SK-N-SH (cell line): ENCODE measurements around the gene CYFIP1. TPM values are rescaled to one million over a fixed set of nuclear protein-coding genes. Genes with fewer than 3 reads are reported as not detected.

ENCODE experiments used
- CTCF ChIA-PET: fragments of 300-600, 350-600 bp; formaldehyde crosslinking; extraction: SDS; loops from one replicate; lab custom pipeline; 2021; lab: Yijun Ruan, JAX
- POLR2A ChIA-PET: fragments of 350-600 bp; sonication (Branson Sonifier 250); formaldehyde crosslinking; extraction: SDS; loops from one replicate; lab custom pipeline; 2020; ENCODE audit warnings: antibody characterized with exemption, inconsistent platforms; lab: Yijun Ruan, JAX
- DNase-seq: peaks from one replicate; pipeline ENCODE4 v3.0.0; 2012
- H2AFZ ChIP-seq: fragments of 200-600 bp; sonication (generic); 2 replicates; pipeline ENCODE4 v1.8.1; 2016; ENCODE audit warnings: antibody characterized with exemption, mild to moderate bottlenecking, low read depth
- H3F3A ChIP-seq: fragments of 200-600 bp; sonication (generic); replicated peaks from 2 replicates; pipeline ENCODE3; 2016; ENCODE audit warnings: antibody characterized with exemption, mild to moderate bottlenecking; ENCODE audit not compliant: insufficient read depth
- H3K27ac ChIP-seq, 2 experiments: fragments of 200-500 bp in 1 of 2; fragments of 200-600 bp in 1 of 2; sonication (Bioruptor generic) in 1 of 2; sonication (generic), shearing (Covaris generic) in 1 of 2; 2 replicates each; pipeline versions ENCODE4 v1.5.1 to v1.6.1; 2014 to 2016; ENCODE audit warnings: low read depth in 2 of 2, inconsistent platforms in 1 of 2, low read length in 1 of 2, mild to moderate bottlenecking in 1 of 2, mixed read lengths in 1 of 2
- H3K27me3 ChIP-seq: fragments of 200-600 bp; sonication (generic), shearing (Covaris generic); 2 replicates; pipeline ENCODE4 v1.6.1; 2016; ENCODE audit warnings: mixed run types; ENCODE audit not compliant: insufficient read depth
- H3K36me3 ChIP-seq, 2 experiments: fragments of 200-500 bp in 1 of 2; fragments of 200-600 bp in 1 of 2; sonication (Bioruptor generic) in 1 of 2; sonication (generic) in 1 of 2; replicated peaks in 1 of 2; 2 replicates each; pipeline versions ENCODE3 to v1.5.1; 2014 to 2016; ENCODE audit warnings: low read length in 1 of 2, mild to moderate bottlenecking in 1 of 2; ENCODE audit not compliant: insufficient read depth in 2 of 2, control insufficient read depth in 1 of 2
- H3K4me1 ChIP-seq, 2 experiments: fragments of 200-500 bp in 1 of 2; fragments of 200-600 bp in 1 of 2; sonication (Bioruptor generic) in 1 of 2; sonication (generic), shearing (Covaris generic) in 1 of 2; 2 replicates each; pipeline versions ENCODE4 v1.5.1 to v1.6.1; 2014 to 2016; ENCODE audit warnings: low read depth in 1 of 2, low read length in 1 of 2, mixed run types in 1 of 2; ENCODE audit not compliant: insufficient read depth in 2 of 2, control insufficient read depth in 1 of 2
- H3K4me2 ChIP-seq: fragments of 200-600 bp; sonication (generic), shearing (Covaris generic); 2 replicates; pipeline ENCODE4 v1.6.1; 2017; ENCODE audit warnings: mixed run types
- H3K4me3 ChIP-seq, 2 experiments: fragments of 200-500 bp in 1 of 2; fragments of 200-600 bp in 1 of 2; sonication (Bioruptor generic) in 1 of 2; sonication (generic), shearing (Covaris generic) in 1 of 2; 2 replicates each; pipeline versions ENCODE4 v1.5.1 to v1.8.1; 2014 to 2016; ENCODE audit warnings: low read depth in 2 of 2, inconsistent platforms in 1 of 2, low read length in 1 of 2, mild to moderate bottlenecking in 1 of 2, mixed read lengths in 1 of 2, moderate library complexity in 1 of 2
- H3K79me2 ChIP-seq: fragments of 200-600 bp; sonication (generic); 2 replicates; pipeline ENCODE4 v1.8.1; 2017; ENCODE audit warnings: mild to moderate bottlenecking; ENCODE audit not compliant: insufficient read depth
- H3K9ac ChIP-seq: fragments of 200-600 bp; sonication (generic); 2 replicates; pipeline ENCODE4 v1.6.1; 2017; ENCODE audit warnings: mixed run types
- H3K9me2 ChIP-seq: fragments of 200-600 bp; sonication (generic); 2 replicates; pipeline ENCODE4 v1.6.1; 2017; ENCODE audit warnings: mixed run types
- H3K9me3 ChIP-seq: fragments of 200-600 bp; sonication (generic); 2 replicates; pipeline ENCODE4 v1.6.1; 2017; ENCODE audit warnings: mixed run types, mild to moderate bottlenecking, moderate library complexity
- H4K20me1 ChIP-seq: fragments of 200-600 bp; sonication (generic); 2 replicates; pipeline ENCODE4 v1.6.1; 2017; ENCODE audit warnings: mild to moderate bottlenecking, mixed run types; ENCODE audit not compliant: insufficient read depth
- EZH2phosphoT487 ChIP-seq: fragments of 200-600 bp; sonication (generic); IDR thresholded peaks from 2 replicates; pipeline ENCODE4 v1.6.1; 2017; ENCODE audit warnings: low read depth, mixed run types, mild to moderate bottlenecking, antibody characterized with exemption, moderate library complexity, borderline replicate concordance
- FOXM1 ChIP-seq: IDR thresholded peaks from 2 replicates; pipeline ENCODE4 v1.4.0; 2012; ENCODE audit warnings: low read depth, mild to moderate bottlenecking
- GATA2 ChIP-seq: sonication (generic); formaldehyde crosslinking; IDR thresholded peaks from 2 replicates; pipeline ENCODE4 v1.5.0; 2020; ENCODE audit warnings: mild to moderate bottlenecking, missing genetic modification reagents
- IRF3 ChIP-seq: fragments of 150-350 bp; IDR thresholded peaks from 2 replicates; pipeline ENCODE4 v1.6.1; 2016; ENCODE audit warnings: mild to moderate bottlenecking, low read depth, low read length
- MEF2A ChIP-seq: IDR thresholded peaks from 2 replicates; pipeline ENCODE4 v1.4.0; 2012; ENCODE audit warnings: low read depth, borderline replicate concordance
- PBX3 ChIP-seq: IDR thresholded peaks from 2 replicates; pipeline ENCODE4; 2012
- RAD21 ChIP-seq: IDR thresholded peaks from 2 replicates; pipeline ENCODE4 v1.6.1; 2012; ENCODE audit warnings: mild to moderate bottlenecking, low read length
- RXRA ChIP-seq: IDR thresholded peaks from 2 replicates; pipeline ENCODE4 v1.4.0; 2012; ENCODE audit warnings: low read depth, mild to moderate bottlenecking, borderline replicate concordance
- TCF12 ChIP-seq: IDR thresholded peaks from 2 replicates; pipeline ENCODE4 v1.4.0; 2012
- YY1 ChIP-seq: IDR thresholded peaks from 2 replicates; pipeline ENCODE4 v1.4.0; 2012; ENCODE audit warnings: low read depth, mild to moderate bottlenecking
- WGBS: methylation state at CpG from one replicate; pipeline ENCODE4 v1.1.6; 2017; ENCODE audit warnings: low lambda C conversion rate; 5-methylcytosine and 5-hydroxymethylcytosine counted together
- polyA plus RNA-seq, 3 experiments: library from polyadenylated mRNA; depleted of rRNA; stranded (reverse); fragments of >200 nt; gene quantifications; 2 replicates each; pipeline ENCODE4 v1.2.3, GENCODE V29; 2012
- TF ChIP-seq, protein P1 (sequence below): IDR thresholded peaks from 2 replicates; pipeline ENCODE4 v1.4.0; 2012; ENCODE audit warnings: low read depth, borderline replicate concordance
- TF ChIP-seq, protein P2 (sequence below): IDR thresholded peaks from 2 replicates; pipeline ENCODE4 v1.4.0; 2012; ENCODE audit warnings: low read depth

CYFIP1 gene
- polyA plus RNA-seq, 1 of the 3 experiments (the other 2 are of a cell fraction): 53.4 TPM

- Histone ChIP-seq H3K27me3 (no peaks in the 10 kb centered on the region), H3K79me2 (peaks cover 98% of the 10 kb centered on the region), H3K4me3 (no peak overlapping the region), H3K27ac (no peak overlapping the region; a peak in 1 of 4 replicates), H3K9me3 (no peaks in the 10 kb centered on the region), H3K9ac (no peak overlapping the region), H3K4me1 (peaks cover 20 to 26% of the 10 kb centered on the region in 2 experiments), H3K4me2 (no peak overlapping the region), H3K9me2 (no peaks in the 10 kb centered on the region), H3K36me3 (no peaks in the 10 kb centered on the region), H3F3A (peaks cover 22% of the 10 kb centered on the region), H2AFZ (no peak overlapping the region), H4K20me1 (peaks cover 95% of the 10 kb centered on the region)
- WGBS: 94% methylated on average over 12 of the region's 12 CpGs
- POLR2A ChIA-PET: no interaction called here
- TF ChIP-seq YY1 (no peak), FOXM1 (no peak), PBX3 (no peak), EZH2phosphoT487 (no peak)
- TF ChIP-seq, protein P1, sequence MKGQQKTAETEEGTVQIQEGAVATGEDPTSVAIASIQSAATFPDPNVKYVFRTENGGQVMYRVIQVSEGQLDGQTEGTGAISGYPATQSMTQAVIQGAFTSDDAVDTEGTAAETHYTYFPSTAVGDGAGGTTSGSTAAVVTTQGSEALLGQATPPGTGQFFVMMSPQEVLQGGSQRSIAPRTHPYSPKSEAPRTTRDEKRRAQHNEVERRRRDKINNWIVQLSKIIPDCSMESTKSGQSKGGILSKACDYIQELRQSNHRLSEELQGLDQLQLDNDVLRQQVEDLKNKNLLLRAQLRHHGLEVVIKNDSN: no peak
- TF ChIP-seq, protein P2, sequence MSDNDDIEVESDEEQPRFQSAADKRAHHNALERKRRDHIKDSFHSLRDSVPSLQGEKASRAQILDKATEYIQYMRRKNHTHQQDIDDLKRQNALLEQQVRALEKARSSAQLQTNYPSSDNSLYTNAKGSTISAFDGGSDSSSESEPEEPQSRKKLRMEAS: no peak
- no peak for DNase-seq
- CTCF ChIA-PET: interaction anchor here (0.8 kb wide), 1 partner anchor 15 kb away, joined by 3 read pairs; no protein-coding TSS in a partner anchor
Measured at GRCh38 chr15:22962611-22963010, 17.6 kb downstream of the CYFIP1 start.

DNA sequence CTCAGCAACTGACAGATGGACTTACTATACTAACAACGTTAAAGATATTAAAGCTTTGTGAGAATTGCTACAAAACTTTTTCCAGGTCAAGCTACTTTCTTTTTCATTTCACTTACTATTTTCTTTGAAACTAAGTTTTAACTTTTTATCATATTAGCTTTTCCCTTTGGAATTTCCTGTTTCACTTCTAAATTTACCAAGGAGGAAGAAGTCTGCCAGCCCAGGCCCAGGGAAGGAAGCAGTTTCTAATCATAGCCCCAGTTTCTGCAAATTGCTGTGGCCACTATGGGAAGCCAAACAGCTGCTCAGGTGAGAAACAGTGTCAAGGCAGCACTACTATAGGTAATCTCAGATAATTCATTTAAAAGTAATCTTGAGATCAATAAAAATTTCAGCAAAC lies 18.4 kb downstream of the CYFIP1 start:
- peaks cover 98% of the 10 kb centered on the region for H3K79me2 ChIP-seq
- DNase-seq: no peak
- ChIA-PET CTCF (no interaction called here), POLR2A (no interaction called here)
- H2AFZ ChIP-seq: no peak overlapping the region
- no peaks in the 10 kb centered on the region for H3K9me3 ChIP-seq
- TF ChIP-seq RXRA (0 out of 2 replicates have a peak, but pooled peaks have one; percentile 16), MEF2A (0 out of 2 replicates have a peak, but pooled peaks have one; percentile 38), TCF12 (peak; percentile 36; the same call in 1 of the 2 replicates), GATA2 (CRISPR knock-in tag) (no peak)
- 31% methylated on average over 1 of the region's 1 CpG for WGBS
- peak overlapping the region in 1 of 2 experiments; percentile 35; a peak in 2 of 4 replicates for H3K4me3 ChIP-seq
- H3K27me3 ChIP-seq: no peaks in the 10 kb centered on the region
- peaks cover 20 to 28% of the 10 kb centered on the region in 2 experiments for H3K4me1 ChIP-seq
- peak overlapping the region; percentile 69 for H3K4me2 ChIP-seq
- peak overlapping the region; percentile 51 to 75; a peak in 3 of 4 replicates for H3K27ac ChIP-seq
- H3F3A ChIP-seq: peaks cover 20% of the 10 kb centered on the region
- no peaks in the 10 kb centered on the region for H3K36me3 ChIP-seq
- peak overlapping the region; percentile 13; the same call in 1 of the 2 replicates for H3K9ac ChIP-seq
- H3K9me2 ChIP-seq: no peaks in the 10 kb centered on the region
- peaks cover 93% of the 10 kb centered on the region for H4K20me1 ChIP-seq

DNA sequence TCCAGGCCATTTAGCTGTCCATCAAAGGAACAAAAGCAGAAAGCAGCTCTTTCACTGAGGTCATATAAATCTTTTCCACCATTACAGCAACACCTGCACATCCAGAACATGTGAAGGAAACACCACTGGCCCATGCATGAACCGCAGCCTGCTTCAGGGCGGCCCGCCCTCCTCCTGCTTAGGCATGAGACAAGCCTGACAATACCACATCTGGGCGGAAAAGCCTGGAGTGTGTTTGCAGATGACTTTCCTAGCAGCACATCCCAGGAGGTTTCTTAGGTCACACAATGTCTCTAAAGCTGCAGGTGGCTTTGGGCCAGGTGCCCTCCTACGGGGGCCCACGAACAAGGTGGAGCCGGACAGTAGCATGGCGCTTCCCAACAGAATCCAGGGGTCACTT lies 19.6 kb downstream of the CYFIP1 start:
- Histone ChIP-seq H3F3A (peaks cover 20% of the 10 kb centered on the region), H3K36me3 (no peaks in the 10 kb centered on the region), H3K9me2 (no peaks in the 10 kb centered on the region), H4K20me1 (peaks cover 93% of the 10 kb centered on the region), H3K27ac (peak overlapping the region in 1 of 2 experiments; percentile 75; a peak in 1 of 4 replicates), H3K79me2 (peaks cover 98% of the 10 kb centered on the region), H3K4me3 (no peak overlapping the region), H3K9me3 (no peaks in the 10 kb centered on the region), H3K27me3 (no peaks in the 10 kb centered on the region), H3K9ac (no peak overlapping the region), H3K4me2 (no peak overlapping the region), H2AFZ (no peak overlapping the region), H3K4me1 (peaks cover 20 to 35% of the 10 kb centered on the region in 2 experiments)
- WGBS: over 99% methylated on average over 8 of the region's 8 CpGs
- ChIA-PET POLR2A (no interaction called here), CTCF (no interaction called here)
- TF ChIP-seq IRF3: no peak
- no peak for TF ChIP-seq RAD21
- TF ChIP-seq RXRA: no peak
- DNase-seq: no peak
